CD4-positive, alpha-beta T cell treated with Interleukin-4 for 4 hours (primary cell): ENCODE results near the gene ABCA9.
"Not testable (repeated sequence)": the region's sequence is repeated elsewhere in the genome, so short reads cannot be mapped to it uniquely, and the experiment has no call there.

Experiments
- DNase-seq: peaks from one replicate; pipeline ENCODE4 v3.0.0-alpha.2; 2020

ABCA9 gene

DNA sequence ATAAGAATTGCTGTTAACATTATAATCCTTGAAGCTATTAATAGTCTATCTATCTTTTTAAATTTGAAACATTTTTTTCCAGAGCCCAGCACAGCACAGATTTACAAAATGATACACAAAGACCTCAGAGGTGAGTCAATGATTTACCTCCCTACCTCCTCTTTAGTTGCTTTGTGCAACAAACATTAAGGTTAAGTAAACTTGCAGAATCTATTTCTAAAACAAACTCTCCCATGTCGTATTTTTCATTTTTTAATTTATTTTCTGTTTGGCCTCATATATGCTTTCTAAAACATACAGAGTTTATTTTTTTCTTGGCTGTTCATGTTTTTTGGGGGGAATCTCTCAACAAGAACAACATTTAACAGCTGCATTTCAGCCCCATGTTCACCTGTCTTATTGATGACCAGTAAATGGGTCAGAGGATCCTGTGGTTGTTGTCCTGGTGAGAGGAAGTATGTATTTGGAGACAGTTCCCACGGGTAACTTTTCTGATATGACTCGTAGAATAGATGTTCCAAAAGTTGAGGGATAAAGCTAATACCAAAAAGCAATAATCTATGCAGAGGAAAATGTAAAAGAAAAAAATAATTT lies 42.6 kb downstream of the ABCA9 start:
- no peak for DNase-seq

- DNase-seq: no peak
Observed at GRCh38 chr17:69015631-69016030, 45.1 kb downstream of the ABCA9 start.

GRCh38 chr17:69012895-69013805 lies 47.6 kb downstream of the ABCA9 start:
- DNase-seq: no peak

GRCh38 chr17:69009930-69010329 lies 50.8 kb downstream of the ABCA9 start:
- no peak for DNase-seq

DNA sequence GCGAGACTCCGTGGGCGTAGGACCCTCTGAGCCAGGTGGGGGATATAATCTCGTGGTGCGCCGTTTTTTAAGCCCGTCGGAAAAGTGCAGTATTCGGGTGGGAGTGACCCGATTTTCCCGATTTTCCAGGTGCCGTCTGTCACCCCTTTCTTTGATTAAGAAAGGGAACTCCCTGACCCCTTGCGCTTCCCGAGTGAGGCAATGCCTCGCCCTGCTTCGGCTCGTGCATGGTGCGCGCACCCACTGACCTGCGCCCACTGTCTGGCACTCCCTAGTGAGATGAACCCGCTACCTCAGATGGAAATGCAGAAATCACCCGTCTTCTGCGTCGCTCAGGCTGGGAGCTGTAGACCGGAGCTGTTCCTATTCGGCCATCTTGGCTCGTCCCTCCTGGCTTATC lies 56.0 kb downstream of the ABCA9 start:
- not testable (repeated sequence) for DNase-seq

GRCh38 chr17:68999743-69000142 lies 61.0 kb downstream of the ABCA9 start:
- not testable (repeated sequence) for DNase-seq

DNA sequence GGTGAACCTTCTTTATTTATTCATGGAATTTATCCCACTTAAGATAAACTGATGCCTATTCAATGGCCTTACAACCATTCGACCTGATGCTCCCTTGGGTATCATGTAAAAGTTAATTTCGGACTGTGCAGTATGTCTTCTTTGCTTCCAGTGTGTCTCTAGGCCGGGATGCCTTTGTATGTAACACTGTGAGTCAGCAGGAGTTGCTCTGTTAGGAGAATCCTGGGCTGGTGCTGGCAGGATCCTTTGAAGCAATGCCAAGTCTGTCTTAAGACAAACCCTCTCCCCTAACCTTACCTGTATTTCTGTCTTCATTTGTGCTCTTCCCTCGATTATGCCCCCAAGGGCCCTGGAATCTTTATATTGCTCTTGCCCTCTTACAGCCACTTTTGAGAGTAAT lies 67.6 kb downstream of the ABCA9 start:
- no peak for DNase-seq

DNA sequence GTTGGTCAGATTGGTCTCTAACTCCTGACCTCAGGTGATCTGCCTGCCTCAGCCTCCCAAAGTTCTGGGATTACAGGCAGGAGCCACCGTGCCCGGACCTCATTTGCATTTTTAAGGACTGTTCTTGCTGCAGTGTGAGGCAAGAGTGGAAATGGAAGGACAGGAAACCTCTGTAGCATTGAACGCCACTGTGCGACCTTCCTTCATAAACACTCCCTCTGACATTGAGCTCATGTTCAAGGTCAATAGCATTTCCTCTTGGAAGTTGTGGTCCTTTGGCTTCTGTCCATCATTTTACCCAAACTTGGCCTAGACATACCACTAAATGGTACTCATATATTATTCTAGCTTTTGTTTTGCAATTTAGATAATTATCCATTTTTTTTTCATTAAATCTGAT lies 72.8 kb downstream of the ABCA9 start:
- no peak for DNase-seq

GRCh38 chr17:68981288-68981687 lies 79.4 kb downstream of the ABCA9 start:
- no peak for DNase-seq

DNA sequence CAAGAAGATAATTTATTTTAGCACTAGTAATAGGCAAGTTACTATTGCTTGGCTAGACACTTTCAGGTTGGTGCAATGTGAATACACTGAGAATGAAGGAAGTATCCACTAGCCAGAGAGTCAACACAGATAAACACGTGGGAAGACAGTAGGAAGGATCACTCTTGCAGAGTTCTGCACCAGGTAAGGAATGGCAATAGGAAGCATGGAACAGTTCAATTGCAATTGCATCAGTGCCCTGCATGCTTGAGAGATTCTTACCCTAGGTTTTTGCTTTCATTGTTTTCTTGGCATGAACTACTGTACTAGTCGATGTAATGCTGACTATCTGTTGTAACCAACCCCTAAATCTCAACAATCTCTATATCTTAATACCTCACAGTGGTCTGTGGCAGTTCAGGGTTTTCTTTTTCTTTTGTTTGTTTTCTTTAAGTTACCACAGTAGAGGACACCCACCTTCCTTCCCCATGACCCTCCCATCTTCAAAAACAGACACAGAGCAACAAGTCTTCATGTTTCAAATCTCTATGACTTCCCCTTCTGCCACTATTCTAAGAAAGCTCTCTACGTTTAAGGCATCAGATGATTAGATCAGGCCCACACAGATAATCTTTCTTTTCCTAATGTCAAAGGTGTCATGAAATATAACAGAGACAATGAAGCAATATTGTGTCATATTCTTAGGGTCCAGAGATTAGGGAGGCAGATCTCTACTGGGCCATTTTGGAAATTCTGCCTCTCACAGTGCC lies 87.5 kb downstream of the ABCA9 start:
- DNase-seq: no peak

GRCh38 chr17:68972119-68972704 lies 88.5 kb downstream of the ABCA9 start:
- no peak for DNase-seq

DNA sequence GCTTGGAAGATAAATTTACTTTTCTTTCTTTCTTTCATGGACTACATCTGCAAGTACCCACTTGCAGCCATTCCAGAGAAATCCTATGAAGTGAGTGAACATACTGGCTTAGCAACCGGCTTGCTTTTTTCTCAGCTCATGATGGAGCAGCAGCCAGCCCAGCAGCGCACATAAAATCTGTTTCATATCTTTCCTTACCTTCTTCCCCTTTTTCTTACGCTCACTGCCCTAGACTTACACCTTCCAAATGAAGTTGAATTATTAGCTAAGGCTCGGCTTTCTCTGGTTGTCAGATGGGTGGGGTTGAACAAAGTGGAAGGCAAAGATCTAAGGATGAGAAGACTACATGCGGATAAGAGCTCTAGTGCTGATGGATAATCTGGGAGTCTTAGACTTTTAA lies 91.6 kb downstream of the ABCA9 start:
- DNase-seq: no peak

DNA sequence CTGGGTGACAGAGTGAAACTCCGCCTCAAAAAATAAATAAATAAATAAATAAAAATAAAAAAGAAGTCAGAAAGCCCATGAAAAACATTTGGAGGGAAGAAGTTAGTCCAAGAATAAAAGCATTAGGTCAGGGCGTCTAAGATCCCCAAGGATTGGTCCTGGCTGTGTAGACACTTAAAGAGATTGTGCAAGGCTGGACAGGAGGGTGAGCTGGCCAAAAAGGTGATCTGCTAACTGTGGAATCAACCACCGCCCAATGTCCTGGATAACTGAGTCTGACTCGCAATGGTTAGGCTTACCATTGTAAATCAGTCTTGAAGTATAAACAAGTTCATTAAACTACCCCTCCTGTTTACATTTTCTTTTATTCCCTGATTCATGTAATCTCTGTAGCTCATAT lies 96.8 kb downstream of the ABCA9 start:
- DNase-seq: no peak

DNA sequence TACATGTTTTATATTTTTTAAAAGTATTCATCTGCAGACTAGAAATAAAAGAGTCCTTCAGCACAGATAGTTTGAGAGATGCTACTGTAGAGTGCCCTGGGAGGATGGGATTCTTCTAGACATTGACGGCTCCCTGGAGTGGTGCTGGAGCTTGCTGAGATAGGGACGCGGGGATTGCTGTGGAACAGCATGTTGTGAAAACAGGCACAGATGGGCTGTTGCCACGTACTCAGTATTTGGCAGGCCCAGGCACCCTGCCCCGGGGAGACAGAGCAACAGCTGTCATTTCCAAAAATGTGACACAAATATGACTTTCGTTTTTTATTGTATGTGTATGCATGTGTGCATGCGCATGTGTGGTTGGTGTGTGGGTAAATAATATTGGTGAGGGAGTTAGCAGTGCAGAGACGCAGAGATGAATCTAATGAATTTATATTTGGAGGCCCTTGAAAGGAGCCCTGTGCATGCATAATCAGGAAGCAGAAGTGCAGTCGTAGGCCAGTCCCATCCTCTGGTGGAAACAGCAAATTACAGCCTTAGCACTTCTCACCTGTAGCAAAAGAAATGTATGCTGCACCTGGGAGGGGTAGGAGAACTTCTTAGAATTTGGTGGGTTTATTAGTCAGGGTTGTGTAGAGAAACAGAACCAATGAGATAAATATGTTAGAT lies 99.4 kb downstream of the ABCA9 start:
- DNase-seq: no peak

- not testable (repeated sequence) for DNase-seq
Observed at GRCh38 chr17:68959117-68959516, 101.6 kb downstream of the ABCA9 start.

DNA sequence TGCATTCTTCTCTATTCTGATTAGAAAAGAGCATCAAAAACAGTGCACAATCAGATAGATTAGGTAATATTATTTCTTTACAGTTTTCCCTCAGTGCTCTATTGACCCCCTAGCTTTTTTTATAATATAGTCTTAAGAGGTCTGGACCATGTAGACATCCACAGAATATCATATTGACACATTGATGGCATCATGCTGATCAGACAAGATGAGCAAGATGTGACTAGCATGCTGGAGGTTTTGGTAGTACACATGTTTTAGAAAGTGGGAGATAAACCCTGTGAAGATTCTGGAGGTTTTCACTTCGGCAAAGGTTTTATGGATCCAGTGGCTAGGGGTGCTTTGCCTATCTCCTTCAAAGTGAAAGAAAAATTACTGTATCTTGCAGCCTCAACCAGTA lies 102.8 kb downstream of the ABCA9 start:
- DNase-seq: no peak

GRCh38 chr17:68955181-68955841 lies 105.4 kb downstream of the ABCA9 start, which contains the start of gene ABCA8:
Gene ABCA8 (minus strand): TSS chr17:68955392. CDS start chr17:68942034, 13,358 bp downstream.
- no peak for DNase-seq

DNA sequence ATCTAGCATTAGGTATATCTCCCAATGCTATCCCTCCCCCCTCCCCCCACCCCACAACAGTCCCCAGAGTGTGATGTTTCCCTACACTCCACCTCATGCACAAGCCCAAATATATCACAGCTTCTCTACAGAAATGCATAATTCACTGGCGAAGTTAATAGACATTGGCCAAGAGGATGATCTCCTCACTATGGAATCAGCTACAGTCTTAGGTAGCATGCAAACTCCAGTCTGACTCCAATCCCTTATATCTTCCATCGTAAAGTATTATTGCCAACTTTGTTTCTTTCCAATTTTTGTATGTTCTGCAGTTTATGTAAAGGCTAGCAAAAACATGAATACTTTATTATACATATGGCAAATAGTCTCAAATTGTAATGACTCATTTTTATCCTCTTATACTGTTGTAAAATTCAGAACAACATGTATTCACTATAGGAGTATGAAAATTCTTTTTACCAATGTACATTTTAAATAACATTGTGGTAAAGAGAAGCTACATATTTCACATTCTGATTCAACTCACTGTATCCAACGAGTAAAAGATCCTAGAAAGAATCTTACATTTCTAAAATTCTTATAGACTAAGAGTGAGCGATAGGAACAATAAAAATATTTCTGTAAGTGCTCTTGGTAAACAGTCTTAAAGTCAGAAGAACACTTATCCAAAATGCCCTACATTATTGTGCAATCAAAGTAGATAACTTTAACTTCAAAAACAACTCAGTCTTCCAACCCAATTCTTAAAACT lies 106.4 kb downstream of the ABCA9 start:
- no peak for DNase-seq

DNA sequence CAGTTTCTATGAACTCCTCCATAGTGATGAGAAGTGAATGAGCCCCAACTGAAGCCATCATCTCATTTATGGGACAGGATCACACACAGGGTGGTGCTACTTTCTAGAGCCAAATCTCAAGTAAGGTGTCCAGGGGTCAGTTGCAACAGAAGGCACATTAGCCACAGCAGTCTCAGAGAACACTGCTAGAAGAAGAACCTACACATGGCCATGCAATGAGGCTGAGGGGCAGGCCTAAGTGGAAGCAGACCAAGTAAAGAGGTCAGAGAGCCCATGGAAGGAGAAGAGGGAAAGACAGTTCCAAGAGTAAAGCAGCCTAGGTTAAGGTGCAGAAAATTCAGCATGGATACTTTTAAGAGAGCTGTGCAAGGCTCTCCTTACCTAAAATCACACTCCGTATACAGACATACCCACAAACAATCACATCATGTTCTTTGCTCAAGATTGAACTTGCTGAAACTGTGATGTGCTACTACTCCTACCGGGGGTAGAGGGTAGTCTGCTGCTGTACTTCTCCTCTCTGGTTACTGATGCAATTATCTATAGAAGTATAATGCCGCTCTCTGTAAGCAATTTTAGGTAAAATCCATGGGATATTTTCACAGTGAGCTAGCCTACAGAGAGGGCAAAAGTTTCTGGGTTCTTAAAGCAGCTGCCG lies 107.3 kb downstream of the ABCA9 start:
- DNase-seq: no peak

DNA sequence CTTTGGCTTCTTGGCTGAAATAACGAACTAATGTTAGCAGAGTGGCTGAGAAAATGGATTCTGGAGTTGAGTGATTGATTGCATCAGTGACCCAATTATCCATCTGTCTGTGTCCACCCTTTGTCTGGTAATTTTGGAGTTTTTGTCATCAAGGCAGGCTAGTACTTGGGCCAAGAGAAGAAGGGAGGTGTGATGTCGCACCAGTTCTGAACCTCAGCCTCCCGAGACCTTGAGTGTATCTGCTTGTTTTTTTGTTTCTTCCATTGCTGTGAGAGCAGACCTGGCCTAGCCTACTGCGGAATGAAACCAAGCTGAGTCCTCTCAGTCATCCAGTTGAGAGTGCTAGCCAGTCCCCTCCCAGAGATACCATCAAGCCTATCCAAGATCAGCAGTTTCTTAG lies 110.0 kb downstream of the ABCA9 start:
- DNase-seq: no peak

DNA sequence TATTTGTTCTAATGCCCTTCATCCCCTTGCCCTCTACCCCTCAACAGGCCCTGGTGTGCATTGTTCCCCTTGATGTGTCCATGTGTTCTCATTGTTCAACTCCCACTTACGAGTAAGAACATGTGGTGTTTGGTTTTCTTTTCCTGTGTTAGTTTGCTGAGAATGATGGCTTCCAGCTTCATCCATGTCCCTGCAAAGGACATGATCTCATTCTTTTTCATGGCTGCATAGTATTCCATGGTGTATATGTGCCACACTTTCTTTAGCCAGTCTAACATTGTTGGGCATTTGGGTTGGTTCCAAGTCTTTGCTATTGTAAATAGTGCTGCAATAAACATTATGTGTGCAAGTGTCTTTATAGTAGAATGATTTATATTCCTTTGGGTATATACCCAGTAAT lies 112.9 kb downstream of the ABCA9 start:
- DNase-seq: not testable (repeated sequence)
